ENCODE data around the gene UAP1L1. TPM values are rescaled to one million over a fixed set of nuclear protein-coding genes. Genes with fewer than 3 reads are reported as not detected.
A peak's percentile ranks its signal among the peaks of the same experiment; 100 is the strongest.

UAP1L1 gene
- total and polyA plus RNA-seq, 9 of the 15 experiments (the other 6 are each of a cell fraction or from before 2014, with no cell fraction given): 0.20 to 8.6 (median 3.7) TPM

GRCh38 chr9:137074657-137075274 is 2.6 kb upstream of the UAP1L1 start (continued):
- TF ChIP-seq CHD7 (IDR thresholded peaks at IDR 0.05; ENCODE audit: low read depth, low read length) (no peak), ZNF277 (CRISPR knock-in tag; IDR thresholded peaks at IDR 0.05; ENCODE audit: borderline replicate concordance) (no peak), CHD4 (IDR thresholded peaks at IDR 0.05; ENCODE audit: insufficient read depth, insufficient replicate concordance, low read depth, low read length, poor library complexity, severe bottlenecking) (no peak), XRCC4 (IDR thresholded peaks at IDR 0.05; ENCODE audit: extremely low read depth, insufficient read depth, insufficient read length) (no peak), ZNF121 (CRISPR knock-in tag; conservative IDR thresholded peaks at IDR 0.05) (no peak), MYNN (IDR thresholded peaks at IDR 0.05) (no peak), MYNN (CRISPR knock-in tag; IDR thresholded peaks at IDR 0.05) (no peak), ZNF253 (CRISPR knock-in tag; conservative IDR thresholded peaks at IDR 0.05) (peak; percentile 91), MAFK (IDR thresholded peaks at IDR 0.05; ENCODE audit: low read length) (no peak), ZNF133 (CRISPR knock-in tag; IDR thresholded peaks at IDR 0.05) (peak; percentile 97), GABPA (tag; conservative IDR thresholded peaks at IDR 0.05; ENCODE audit: low read depth) (peak; percentile 64), KLF10 (CRISPR knock-in tag; IDR thresholded peaks at IDR 0.05) (peak; percentile 92), ZKSCAN3 (CRISPR knock-in tag; IDR thresholded peaks at IDR 0.05) (peak; percentile 89), ARID2 (IDR thresholded peaks at IDR 0.05) (no peak), ZNF644 (tag; IDR thresholded peaks at IDR 0.05; ENCODE audit: low read depth) (peak; percentile 100), KDM1A (IDR thresholded peaks at IDR 0.05) (no peak)

All from K562 (cell line).